Measurements from ENCODE around the gene MAST2. TPM values are rescaled to one million over a fixed set of nuclear protein-coding genes. Genes with fewer than 3 reads are reported as not detected.

MAST2 gene
- polyA plus RNA-seq, 2 donors, result 10.8 to 17.4 TPM

- H3K4me3 ChIP-seq (ENCODE audit: low read depth in 1 of 2, low read length in 2 of 2), result no peak overlapping the region
- peak overlapping the region in 1 of 2 donors; percentile 34 for H3K27ac ChIP-seq (ENCODE audit: low read depth in 2 of 2, low read length in 1 of 2)
- no peaks in the 10 kb centered on the region for H3K9me3 ChIP-seq (ENCODE audit: control insufficient read depth in 2 of 2, insufficient read depth in 1 of 2, low read depth in 1 of 2, low read length in 1 of 2)
Observed at GRCh38 chr1:45979074-45979777, 175.8 kb downstream of the MAST2 start.

GRCh38 chr1:45979778-45980176 lies 176.4 kb downstream of the MAST2 start:
- Histone ChIP-seq H3K4me1 (ENCODE audit: control insufficient read depth in 2 of 2, insufficient read depth in 2 of 2, low read length in 1 of 2) (no peaks in the 10 kb centered on the region), H3K9me3 (ENCODE audit: control insufficient read depth in 2 of 2, insufficient read depth in 1 of 2, low read depth in 1 of 2, low read length in 1 of 2) (no peaks in the 10 kb centered on the region), H3K4me3 (ENCODE audit: low read depth in 1 of 2, low read length in 2 of 2) (no peak overlapping the region), H3K36me3 (ENCODE audit: control insufficient read depth in 2 of 2, insufficient read depth in 2 of 2, low read length in 1 of 2) (no peaks in the 10 kb centered on the region), H3K27ac (ENCODE audit: low read depth in 2 of 2, low read length in 1 of 2) (peak overlapping the region in 1 of 2 donors; percentile 34), H3K27me3 (ENCODE audit: control insufficient read depth in 1 of 2, insufficient read depth in 2 of 2, low read length in 2 of 2) (no peaks in the 10 kb centered on the region)
- 77 to 80% methylated on average over 5 of the region's 5 CpGs for WGBS, 2 donors

More at GRCh38 chr1:45979074-45979777, 175.8 kb downstream of the MAST2 start:
- WGBS, 2 donors, result 24 to 29% methylated on average over 2 of the region's 2 CpGs
- no peaks in the 10 kb centered on the region for H3K27me3 ChIP-seq (ENCODE audit: control insufficient read depth in 1 of 2, insufficient read depth in 2 of 2, low read length in 2 of 2)
- no peaks in the 10 kb centered on the region for H3K36me3 ChIP-seq (ENCODE audit: control insufficient read depth in 2 of 2, insufficient read depth in 2 of 2, low read length in 1 of 2)
- H3K4me1 ChIP-seq (ENCODE audit: control insufficient read depth in 2 of 2, insufficient read depth in 2 of 2, low read length in 1 of 2), result no peaks in the 10 kb centered on the region

GRCh38 chr1:45982359-45982758 lies 178.9 kb downstream of the MAST2 start:
- H3K36me3 ChIP-seq (ENCODE audit: control insufficient read depth in 2 of 2, insufficient read depth in 2 of 2, low read length in 1 of 2), result no peaks in the 10 kb centered on the region
- H3K27ac ChIP-seq (ENCODE audit: low read depth in 2 of 2, low read length in 1 of 2), result no peak overlapping the region
- H3K4me3 ChIP-seq (ENCODE audit: low read depth in 1 of 2, low read length in 2 of 2), result no peak overlapping the region
- 75 to 77% methylated on average over 2 of the region's 2 CpGs for WGBS, 2 donors
- H3K9me3 ChIP-seq (ENCODE audit: control insufficient read depth in 2 of 2, insufficient read depth in 1 of 2, low read depth in 1 of 2, low read length in 1 of 2), result no peaks in the 10 kb centered on the region
- H3K4me1 ChIP-seq (ENCODE audit: control insufficient read depth in 2 of 2, insufficient read depth in 2 of 2, low read length in 1 of 2), result no peaks in the 10 kb centered on the region
- H3K27me3 ChIP-seq (ENCODE audit: control insufficient read depth in 1 of 2, insufficient read depth in 2 of 2, low read length in 2 of 2), result no peaks in the 10 kb centered on the region

GRCh38 chr1:45983967-45984366 lies 180.6 kb downstream of the MAST2 start:
- no peak overlapping the region for H3K27ac ChIP-seq (ENCODE audit: low read depth in 2 of 2, low read length in 1 of 2)
- H3K36me3 ChIP-seq (ENCODE audit: control insufficient read depth in 2 of 2, insufficient read depth in 2 of 2, low read length in 1 of 2), result no peaks in the 10 kb centered on the region
- no peaks in the 10 kb centered on the region for H3K4me1 ChIP-seq (ENCODE audit: control insufficient read depth in 2 of 2, insufficient read depth in 2 of 2, low read length in 1 of 2)
- no peak overlapping the region for H3K4me3 ChIP-seq (ENCODE audit: low read depth in 1 of 2, low read length in 2 of 2)
- H3K27me3 ChIP-seq (ENCODE audit: control insufficient read depth in 1 of 2, insufficient read depth in 2 of 2, low read length in 2 of 2), result no peaks in the 10 kb centered on the region
- no peaks in the 10 kb centered on the region for H3K9me3 ChIP-seq (ENCODE audit: control insufficient read depth in 2 of 2, insufficient read depth in 1 of 2, low read depth in 1 of 2, low read length in 1 of 2)

- H3K36me3 ChIP-seq (ENCODE audit: control insufficient read depth in 2 of 2, insufficient read depth in 2 of 2, low read length in 1 of 2), result no peaks in the 10 kb centered on the region
- no peaks in the 10 kb centered on the region for H3K9me3 ChIP-seq (ENCODE audit: control insufficient read depth in 2 of 2, insufficient read depth in 1 of 2, low read depth in 1 of 2, low read length in 1 of 2)
- no peaks in the 10 kb centered on the region for H3K27me3 ChIP-seq (ENCODE audit: control insufficient read depth in 1 of 2, insufficient read depth in 2 of 2, low read length in 2 of 2)
- no peak overlapping the region for H3K27ac ChIP-seq (ENCODE audit: low read depth in 2 of 2, low read length in 1 of 2)
- H3K4me1 ChIP-seq (ENCODE audit: control insufficient read depth in 2 of 2, insufficient read depth in 2 of 2, low read length in 1 of 2), result no peaks in the 10 kb centered on the region
- WGBS, 2 donors, result 96 to 98% methylated on average over 4 of the region's 4 CpGs
- no peak overlapping the region for H3K4me3 ChIP-seq (ENCODE audit: low read depth in 1 of 2, low read length in 2 of 2)
Observed at GRCh38 chr1:45987204-45987603, 183.8 kb downstream of the MAST2 start.

GRCh38 chr1:45989249-45989648 lies 185.8 kb downstream of the MAST2 start:
- H3K4me3 ChIP-seq (ENCODE audit: low read depth in 1 of 2, low read length in 2 of 2), result no peak overlapping the region
- H3K4me1 ChIP-seq (ENCODE audit: control insufficient read depth in 2 of 2, insufficient read depth in 2 of 2, low read length in 1 of 2), result no peaks in the 10 kb centered on the region
- H3K9me3 ChIP-seq (ENCODE audit: control insufficient read depth in 2 of 2, insufficient read depth in 1 of 2, low read depth in 1 of 2, low read length in 1 of 2), result no peaks in the 10 kb centered on the region
- H3K36me3 ChIP-seq (ENCODE audit: control insufficient read depth in 2 of 2, insufficient read depth in 2 of 2, low read length in 1 of 2), result no peaks in the 10 kb centered on the region
- 93 to 97% methylated on average over 2 of the region's 2 CpGs for WGBS, 2 donors
- no peak overlapping the region for H3K27ac ChIP-seq (ENCODE audit: low read depth in 2 of 2, low read length in 1 of 2)
- no peaks in the 10 kb centered on the region for H3K27me3 ChIP-seq (ENCODE audit: control insufficient read depth in 1 of 2, insufficient read depth in 2 of 2, low read length in 2 of 2)

GRCh38 chr1:45994423-45994822 lies 191.0 kb downstream of the MAST2 start:
- Histone ChIP-seq H3K4me3 (ENCODE audit: low read depth in 1 of 2, low read length in 2 of 2) (no peak overlapping the region), H3K27me3 (ENCODE audit: control insufficient read depth in 1 of 2, insufficient read depth in 2 of 2, low read length in 2 of 2) (no peaks in the 10 kb centered on the region), H3K36me3 (ENCODE audit: control insufficient read depth in 2 of 2, insufficient read depth in 2 of 2, low read length in 1 of 2) (no peaks in the 10 kb centered on the region), H3K9me3 (ENCODE audit: control insufficient read depth in 2 of 2, insufficient read depth in 1 of 2, low read depth in 1 of 2, low read length in 1 of 2) (no peaks in the 10 kb centered on the region), H3K4me1 (ENCODE audit: control insufficient read depth in 2 of 2, insufficient read depth in 2 of 2, low read length in 1 of 2) (no peaks in the 10 kb centered on the region), H3K27ac (ENCODE audit: low read depth in 2 of 2, low read length in 1 of 2) (no peak overlapping the region)
- 93 to 97% methylated on average over 6 of the region's 6 CpGs for WGBS, 2 donors

- Histone ChIP-seq H3K27ac (ENCODE audit: low read depth in 2 of 2, low read length in 1 of 2) (no peak overlapping the region), H3K36me3 (ENCODE audit: control insufficient read depth in 2 of 2, insufficient read depth in 2 of 2, low read length in 1 of 2) (no peaks in the 10 kb centered on the region), H3K4me3 (ENCODE audit: low read depth in 1 of 2, low read length in 2 of 2) (no peak overlapping the region), H3K9me3 (ENCODE audit: control insufficient read depth in 2 of 2, insufficient read depth in 1 of 2, low read depth in 1 of 2, low read length in 1 of 2) (no peaks in the 10 kb centered on the region), H3K4me1 (ENCODE audit: control insufficient read depth in 2 of 2, insufficient read depth in 2 of 2, low read length in 1 of 2) (no peaks in the 10 kb centered on the region), H3K27me3 (ENCODE audit: control insufficient read depth in 1 of 2, insufficient read depth in 2 of 2, low read length in 2 of 2) (no peaks in the 10 kb centered on the region)
- 81 to 91% methylated on average over 8 of the region's 8 CpGs for WGBS, 2 donors
Observed at GRCh38 chr1:45995298-45995697, 191.9 kb downstream of the MAST2 start.

- 68 to 69% methylated on average over 3 of the region's 3 CpGs for WGBS, 2 donors
- H3K9me3 ChIP-seq (ENCODE audit: control insufficient read depth in 2 of 2, insufficient read depth in 1 of 2, low read depth in 1 of 2, low read length in 1 of 2), result no peaks in the 10 kb centered on the region
- H3K4me1 ChIP-seq (ENCODE audit: control insufficient read depth in 2 of 2, insufficient read depth in 2 of 2, low read length in 1 of 2), result no peaks in the 10 kb centered on the region
- H3K27me3 ChIP-seq (ENCODE audit: control insufficient read depth in 1 of 2, insufficient read depth in 2 of 2, low read length in 2 of 2), result no peaks in the 10 kb centered on the region
- H3K27ac ChIP-seq (ENCODE audit: low read depth in 2 of 2, low read length in 1 of 2), result no peak overlapping the region
- H3K36me3 ChIP-seq (ENCODE audit: control insufficient read depth in 2 of 2, insufficient read depth in 2 of 2, low read length in 1 of 2), result no peaks in the 10 kb centered on the region
- H3K4me3 ChIP-seq (ENCODE audit: low read depth in 1 of 2, low read length in 2 of 2), result no peak overlapping the region
Observed at GRCh38 chr1:45998020-45998617, 194.7 kb downstream of the MAST2 start.

- H3K27ac ChIP-seq (ENCODE audit: low read depth in 2 of 2, low read length in 1 of 2), result no peak overlapping the region
- H3K4me1 ChIP-seq (ENCODE audit: control insufficient read depth in 2 of 2, insufficient read depth in 2 of 2, low read length in 1 of 2), result peaks cover 0 to 2% of the 10 kb centered on the region in 2 donors
- H3K36me3 ChIP-seq (ENCODE audit: control insufficient read depth in 2 of 2, insufficient read depth in 2 of 2, low read length in 1 of 2), result no peaks in the 10 kb centered on the region
- WGBS, 2 donors, result 91 to 97% methylated on average over 2 of the region's 2 CpGs
- H3K27me3 ChIP-seq (ENCODE audit: control insufficient read depth in 1 of 2, insufficient read depth in 2 of 2, low read length in 2 of 2), result no peaks in the 10 kb centered on the region
- no peak overlapping the region for H3K4me3 ChIP-seq (ENCODE audit: low read depth in 1 of 2, low read length in 2 of 2)
- H3K9me3 ChIP-seq (ENCODE audit: control insufficient read depth in 2 of 2, insufficient read depth in 1 of 2, low read depth in 1 of 2, low read length in 1 of 2), result no peaks in the 10 kb centered on the region
Observed at GRCh38 chr1:45999507-45999906, 196.1 kb downstream of the MAST2 start.
